Measurements from ENCODE around the gene EXOC6B.
"Not testable (repeated sequence)": the region's sequence is repeated elsewhere in the genome, so short reads cannot be mapped to it uniquely, and the experiment has no call there.

The EXOC6B gene

DNA sequence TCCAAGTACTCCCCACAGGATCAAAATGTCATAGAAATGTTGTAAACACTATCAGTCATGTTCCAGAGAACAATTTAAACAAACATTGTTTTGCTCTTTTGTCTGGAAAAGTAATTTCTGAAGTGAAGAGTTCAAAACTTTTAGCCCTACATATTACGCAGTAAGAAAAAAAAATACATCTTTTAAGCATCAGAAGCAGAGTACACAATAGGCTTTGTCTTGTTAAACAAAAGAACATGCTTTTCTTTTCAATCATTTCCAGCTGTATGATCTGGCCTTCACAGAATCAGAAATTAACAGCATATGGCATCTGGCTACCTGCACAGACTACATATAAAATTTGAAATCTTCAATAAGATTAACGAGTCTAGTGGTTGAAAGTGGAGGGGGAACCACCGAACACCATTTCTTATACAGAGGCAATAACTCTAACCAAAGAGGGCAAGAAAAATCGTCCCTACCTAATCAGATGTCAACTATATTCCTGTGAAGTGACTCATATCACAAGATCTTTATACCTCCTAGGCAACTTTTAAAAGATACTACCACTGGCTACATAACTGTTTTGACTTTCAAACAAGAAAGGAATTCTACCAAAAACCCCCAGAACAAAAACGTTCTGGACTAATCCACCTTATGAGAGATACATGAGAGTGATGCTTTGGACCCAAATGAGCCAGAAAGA, 149.3 kb downstream of the EXOC6B start:
- DNase-seq (ENCODE audit: low read depth), result no peak

DNA sequence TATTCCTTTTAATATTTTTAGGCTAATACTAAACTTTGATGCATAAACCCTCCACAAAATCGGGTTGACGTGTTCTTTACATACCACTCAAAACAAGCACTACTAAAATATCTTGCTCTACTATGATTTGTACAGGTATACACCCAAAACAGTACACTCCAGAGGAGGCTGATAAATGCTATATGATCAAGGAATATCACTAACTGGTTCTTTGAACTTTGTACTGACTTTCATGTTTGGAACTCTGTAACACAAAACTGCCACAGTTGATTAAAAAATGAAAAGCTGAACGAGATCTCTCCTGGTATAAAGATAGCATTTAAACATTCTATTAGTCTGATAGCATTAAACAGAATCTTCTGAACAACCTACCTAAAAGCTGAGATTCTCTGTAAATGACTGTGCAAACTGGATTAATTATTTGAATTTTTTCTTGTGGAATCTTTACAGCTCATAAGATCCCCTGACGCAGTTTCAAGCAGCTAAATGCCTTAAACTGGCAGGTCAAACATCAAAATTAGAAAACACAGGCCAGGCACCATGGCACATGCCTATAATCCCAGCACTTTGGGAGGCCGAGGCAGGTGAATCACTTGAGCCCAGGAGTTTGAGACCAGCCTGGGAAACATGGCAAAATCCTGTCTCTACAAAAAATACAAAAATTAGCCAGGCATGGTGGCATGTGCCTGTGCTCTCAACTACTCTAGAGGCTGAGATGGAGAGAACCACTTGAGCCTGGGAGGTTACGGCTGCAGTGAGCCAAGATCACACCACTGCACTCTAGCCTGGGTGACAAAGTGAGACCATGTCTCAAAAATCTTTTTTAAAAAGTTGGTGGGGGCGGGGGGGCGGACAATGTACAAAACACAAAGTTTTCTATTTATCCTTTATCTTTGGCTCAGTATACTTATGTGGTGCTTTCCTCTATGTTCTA, 150.6 kb downstream of the EXOC6B start:
- no peak for DNase-seq (ENCODE audit: low read depth)

DNA sequence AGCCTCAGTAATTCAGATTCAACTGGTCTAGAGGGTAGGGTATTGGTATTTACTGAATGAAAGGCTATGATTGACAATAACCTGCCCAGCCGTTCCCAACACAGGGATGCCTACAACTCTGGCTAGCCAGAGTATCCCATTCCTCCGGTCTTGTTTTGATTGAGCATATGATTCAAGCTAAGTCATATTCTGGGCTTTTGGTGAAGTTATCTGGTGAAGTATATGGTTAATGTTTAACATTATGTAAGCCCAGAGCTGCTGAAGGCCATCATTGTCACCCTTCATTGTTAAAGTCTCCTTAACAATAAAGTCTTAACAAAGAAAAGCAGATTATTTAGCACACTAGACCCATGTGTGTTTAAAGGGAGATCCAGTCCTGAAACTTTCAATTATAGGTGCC, 152.6 kb downstream of the EXOC6B start:
- no peak for DNase-seq (ENCODE audit: low read depth)

DNA sequence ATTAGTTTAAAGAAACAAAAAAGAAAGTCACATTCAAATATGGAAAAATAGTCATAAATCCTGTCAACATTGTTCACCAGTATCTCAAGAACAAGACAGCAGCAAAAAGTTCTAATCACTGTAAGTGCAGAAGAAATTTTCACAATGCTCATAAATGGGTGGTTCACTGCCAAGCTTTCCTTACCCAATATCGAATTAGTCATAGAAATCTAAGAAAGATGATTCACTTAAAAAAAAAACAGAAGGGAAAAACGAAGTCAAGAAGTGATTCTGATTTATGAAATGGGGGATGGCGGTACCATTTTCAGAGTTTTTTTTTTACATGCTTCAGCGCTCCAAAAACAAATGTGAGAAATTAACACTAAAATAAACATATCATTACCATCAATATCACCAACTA, 156.7 kb downstream of the EXOC6B start:
- no peak for DNase-seq (ENCODE audit: low read depth)

DNA sequence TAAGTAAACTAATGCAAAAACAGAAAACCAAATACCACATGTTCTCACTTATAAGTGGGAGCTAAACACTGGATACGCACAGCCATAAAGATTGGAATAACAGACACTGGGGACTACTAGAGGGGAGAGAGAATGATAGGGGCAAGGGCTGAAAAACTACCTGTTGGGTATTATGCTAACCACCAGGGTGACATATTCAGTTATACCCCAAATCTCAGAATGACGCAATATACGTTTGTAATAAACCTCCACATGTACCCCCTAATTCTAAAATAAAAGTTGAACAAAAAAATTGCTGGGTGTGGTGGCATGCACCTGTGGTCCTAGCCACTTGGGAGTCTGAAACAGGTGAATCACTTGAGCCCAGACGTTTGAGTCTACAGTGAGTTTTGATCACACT, 157.2 kb downstream of the EXOC6B start:
- DNase-seq (ENCODE audit: low read depth), result no peak

DNA sequence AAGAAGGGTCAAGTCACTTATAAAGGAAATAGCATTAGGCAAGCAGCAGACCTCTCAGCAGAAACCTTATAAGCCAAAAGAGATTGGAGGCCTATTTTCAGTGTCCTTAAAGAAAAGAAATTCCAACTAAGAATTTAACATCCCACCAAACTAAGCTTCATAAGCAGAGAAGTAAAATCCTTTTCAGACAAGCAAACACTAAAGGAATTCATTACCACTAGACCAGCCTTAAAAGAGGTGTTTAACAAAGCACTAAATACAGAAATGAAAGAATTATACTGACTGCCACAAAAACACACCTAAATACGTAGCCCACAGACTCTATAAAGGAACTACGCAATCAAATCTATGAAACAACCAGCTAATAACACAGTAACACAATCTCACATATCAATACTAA, 160.4 kb downstream of the EXOC6B start:
- DNase-seq (ENCODE audit: low read depth), result no peak

DNA sequence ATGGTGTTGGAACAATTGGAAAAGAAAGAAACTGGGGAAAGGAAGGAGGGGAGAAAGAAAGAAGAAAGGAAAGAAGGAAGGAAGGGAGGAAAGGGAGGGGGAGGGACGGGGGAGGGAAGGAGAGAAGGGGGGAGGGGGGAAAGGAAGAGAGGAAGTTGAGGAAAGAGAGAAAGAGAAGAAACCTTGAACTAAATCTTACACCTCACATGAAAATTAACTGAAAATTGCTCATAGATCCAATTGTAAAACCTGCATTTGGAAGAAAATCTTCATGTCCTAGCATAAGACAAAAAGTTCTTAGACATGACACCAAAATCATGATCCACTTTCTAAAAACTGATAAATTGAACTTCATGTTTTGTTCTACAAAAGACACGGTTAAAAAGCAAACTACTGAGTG, 163.8 kb downstream of the EXOC6B start:
- DNase-seq (ENCODE audit: low read depth), result no peak

DNA sequence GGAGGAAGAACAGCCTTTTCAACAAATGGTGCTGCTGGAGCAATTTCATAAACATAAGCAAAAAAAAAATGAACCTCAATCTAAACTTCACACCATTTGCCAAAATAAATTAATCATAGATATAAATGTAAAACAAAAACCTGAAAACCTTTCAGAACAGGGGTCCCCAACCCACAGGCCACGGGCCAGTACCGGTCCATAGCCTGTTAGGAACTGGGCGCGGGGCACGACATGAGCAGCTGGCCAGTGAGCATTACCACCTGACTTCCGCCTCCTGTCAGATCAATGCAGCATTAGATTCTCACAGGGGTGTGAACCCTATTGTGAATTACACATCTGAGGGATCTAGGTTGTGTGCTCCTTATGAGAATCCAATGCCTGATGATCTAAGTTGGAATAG, 176.0 kb downstream of the EXOC6B start:
- no peak for DNase-seq (ENCODE audit: low read depth)

DNA sequence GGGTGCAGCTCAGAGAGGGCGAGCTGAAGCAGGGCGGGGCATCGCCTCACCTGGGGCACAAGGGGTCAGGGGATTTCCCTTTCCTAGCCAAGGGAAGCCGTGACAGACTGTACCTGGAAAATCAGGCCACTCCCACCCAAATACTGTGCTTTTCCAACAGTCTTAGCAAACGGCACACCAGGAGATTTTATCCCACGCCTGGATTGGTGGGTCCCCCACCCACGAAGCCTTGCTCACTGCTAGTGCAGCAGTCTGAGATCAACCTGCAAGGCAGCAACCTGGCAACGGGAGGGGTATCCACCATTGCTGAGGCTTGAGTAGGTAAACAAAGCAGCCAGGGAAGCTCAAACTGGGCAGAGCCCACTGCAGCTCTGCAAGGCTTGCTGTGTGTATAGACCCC, 184.6 kb downstream of the EXOC6B start:
- not testable (repeated sequence) for DNase-seq (ENCODE audit: low read depth)

DNA sequence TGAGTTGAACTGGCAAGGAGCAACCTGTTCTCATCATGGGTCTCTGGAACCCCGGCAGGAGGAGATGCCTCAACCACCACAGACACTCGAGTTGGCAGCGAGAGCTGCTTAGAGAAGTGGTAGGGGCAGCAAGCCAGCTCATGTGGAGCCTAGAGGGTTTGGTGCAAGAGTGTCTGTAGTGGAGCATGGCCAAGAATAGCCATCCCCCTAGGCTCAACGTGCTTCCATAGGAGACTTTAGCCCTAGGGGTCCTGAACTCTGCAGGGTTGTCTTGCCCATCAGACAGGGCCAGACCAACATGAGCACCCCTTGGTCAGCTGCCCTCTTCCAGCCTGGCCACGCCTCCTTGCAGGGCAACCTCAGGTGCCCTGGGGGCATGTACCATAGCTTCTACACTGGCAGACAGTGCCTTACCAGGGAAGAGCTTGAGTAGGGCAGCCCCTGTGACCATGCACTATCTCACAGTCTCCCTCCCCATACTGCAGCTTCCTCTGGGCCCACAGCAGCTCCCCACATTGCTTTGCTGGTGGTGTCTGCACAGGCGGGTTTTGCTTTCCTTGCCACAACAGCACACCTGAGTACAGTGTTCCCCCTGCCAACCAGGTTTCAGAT, 187.1 kb downstream of the EXOC6B start:
- no peak for DNase-seq (ENCODE audit: low read depth)

DNA sequence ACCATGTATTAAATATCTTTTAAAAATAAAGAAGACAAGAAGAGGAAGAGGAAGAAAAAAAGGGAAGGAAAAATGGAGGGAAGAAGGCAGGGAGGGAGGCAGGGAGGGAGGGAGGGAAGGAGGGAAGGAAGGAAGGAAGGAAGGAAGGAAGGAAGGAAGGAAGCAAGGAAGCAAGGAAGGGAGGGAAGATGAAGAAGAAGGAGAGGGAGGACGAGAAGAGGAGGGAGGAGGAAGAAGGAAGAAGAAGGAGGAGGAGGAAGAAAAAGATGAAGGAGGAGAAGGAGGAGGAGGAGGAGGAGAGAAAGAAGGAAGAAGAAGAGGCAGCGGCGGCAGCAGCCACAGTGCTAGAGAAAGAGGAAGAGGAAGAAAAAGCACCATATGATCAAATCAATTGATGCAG, 189.6 kb downstream of the EXOC6B start:
- DNase-seq (ENCODE audit: low read depth), result no peak

DNA sequence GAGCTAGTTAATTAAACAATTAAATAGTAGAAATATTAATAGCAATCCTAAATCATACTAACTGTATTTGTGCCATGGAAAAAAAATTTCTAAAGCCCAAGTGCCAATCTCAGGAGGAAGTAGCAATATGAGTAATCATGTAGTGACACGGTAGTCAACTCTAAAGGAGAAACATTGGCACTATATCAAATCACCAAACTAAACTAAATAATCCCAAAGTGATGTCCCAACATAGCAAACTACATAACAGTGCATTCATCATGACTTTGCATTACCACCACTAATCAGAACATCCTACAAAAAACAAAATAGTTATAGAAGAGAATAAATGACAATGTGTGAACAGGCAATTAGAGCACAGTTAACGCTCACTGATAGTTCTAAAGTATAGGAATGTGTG, 195.1 kb downstream of the EXOC6B start:
- DNase-seq (ENCODE audit: low read depth), result no peak

DNA sequence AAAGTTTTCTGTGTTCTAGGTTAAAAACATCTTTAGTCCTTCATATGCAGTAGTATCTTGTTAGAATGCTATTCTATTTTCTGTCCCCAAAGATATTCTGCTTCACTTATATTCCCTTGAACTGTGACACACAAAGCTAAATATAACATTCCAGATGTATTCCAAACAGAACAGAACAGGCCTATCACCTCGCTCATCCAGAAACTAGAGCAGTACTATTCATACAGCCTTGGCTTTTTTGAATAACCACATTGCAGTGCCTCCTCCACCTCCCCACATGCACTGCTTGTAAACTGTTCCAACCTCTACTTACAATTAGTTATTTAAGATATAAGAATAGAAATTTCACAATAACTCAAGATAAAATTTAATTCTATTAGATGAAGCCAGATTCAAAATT, 196.8 kb downstream of the EXOC6B start:
- no peak for DNase-seq (ENCODE audit: low read depth)

DNA sequence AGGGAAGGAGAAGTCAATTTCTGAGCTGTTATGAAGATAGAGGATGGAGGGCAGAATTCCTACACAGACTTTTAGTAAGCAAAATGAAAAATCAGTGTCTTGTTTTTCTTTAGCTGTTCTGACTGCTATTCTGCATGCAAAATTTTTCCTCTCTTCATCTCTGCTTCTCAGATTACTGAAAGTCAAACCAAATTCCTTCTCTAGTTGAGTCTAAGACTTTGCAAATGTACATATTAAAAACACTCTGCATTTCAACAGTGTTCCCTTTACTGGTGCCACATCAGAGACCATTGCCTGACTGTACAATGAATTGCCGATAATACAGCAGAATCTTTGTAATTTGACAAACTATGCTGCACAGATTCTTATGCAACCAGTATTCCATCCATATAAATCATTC, 198.8 kb downstream of the EXOC6B start:
- no peak for DNase-seq (ENCODE audit: low read depth)

DNA sequence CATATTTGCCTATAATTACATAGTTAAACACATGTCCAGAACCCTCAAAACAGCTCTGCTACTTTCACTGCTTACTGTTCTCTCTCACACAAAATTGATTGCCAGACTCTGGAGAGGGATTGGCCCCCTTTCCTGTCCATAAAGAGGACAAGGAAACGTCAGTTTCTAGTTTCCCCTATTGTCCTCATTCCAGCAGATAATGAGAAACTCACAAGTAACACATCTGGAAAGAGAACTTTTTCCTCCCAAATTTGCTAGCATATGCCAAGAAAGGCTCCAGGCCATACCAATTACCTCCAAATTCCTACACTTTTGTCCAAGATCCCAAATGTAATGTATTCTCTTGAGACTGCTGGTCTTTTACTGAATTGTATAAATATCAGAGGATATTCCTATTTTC, 200.5 kb downstream of the EXOC6B start:
- DNase-seq (ENCODE audit: low read depth), result no peak

DNA sequence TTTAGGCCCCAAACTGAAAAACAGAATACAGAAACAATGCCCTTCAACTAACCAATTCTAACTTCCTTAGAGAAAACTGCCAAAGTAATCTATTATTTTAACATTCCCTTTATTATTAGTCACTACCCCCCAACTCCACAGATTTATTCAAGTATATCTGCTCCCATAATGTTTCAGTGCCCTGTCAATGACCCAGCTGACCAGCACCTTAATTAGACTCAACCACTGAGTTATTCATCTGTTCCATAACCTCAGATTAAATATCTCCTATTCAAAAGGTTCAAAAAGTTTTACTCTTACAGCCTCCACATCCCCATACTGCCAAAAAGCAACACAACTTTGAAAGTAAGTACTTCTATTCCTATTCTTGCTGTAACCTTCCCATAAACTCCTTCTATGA, 202.4 kb downstream of the EXOC6B start:
- DNase-seq (ENCODE audit: low read depth), result no peak

DNA sequence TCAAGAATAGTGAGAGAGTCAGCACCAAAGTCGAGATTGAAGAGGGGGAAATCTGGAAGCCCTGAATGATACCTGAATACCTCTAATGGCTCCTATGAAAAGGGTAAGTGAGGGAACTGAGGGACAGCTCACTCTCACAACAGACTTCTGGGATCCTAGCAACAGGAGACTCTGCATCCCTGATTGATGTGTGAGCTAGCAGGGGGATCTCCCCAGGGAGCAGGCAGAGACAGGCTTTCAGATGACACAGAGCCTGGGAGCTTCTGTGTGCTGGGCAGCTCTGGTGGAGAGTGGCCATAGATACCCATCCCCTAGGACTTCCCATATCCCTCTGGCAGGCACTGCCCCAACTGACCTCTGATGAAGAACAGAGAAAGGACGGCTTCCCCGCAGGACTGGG, 206.2 kb downstream of the EXOC6B start:
- no peak for DNase-seq (ENCODE audit: low read depth)

DNA sequence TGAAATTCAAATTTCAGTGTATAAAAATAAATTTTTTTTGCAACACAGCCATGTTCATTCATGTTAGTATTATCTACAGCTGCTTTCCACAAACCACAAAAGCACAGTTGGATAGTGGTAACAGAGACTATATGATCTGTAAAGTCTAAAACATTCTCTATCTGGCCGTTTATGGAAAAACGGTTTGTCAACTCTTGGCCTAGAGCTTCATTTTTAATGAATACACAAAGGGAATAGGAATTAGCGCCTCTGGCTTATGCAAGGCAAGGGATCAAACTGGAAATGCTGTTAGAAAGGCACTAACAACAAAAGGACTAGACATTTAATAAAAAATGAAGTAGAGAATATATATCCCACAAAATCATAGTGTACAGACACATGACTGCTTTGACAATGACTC, 211.9 kb downstream of the EXOC6B start:
- no peak for DNase-seq (ENCODE audit: low read depth)

DNA sequence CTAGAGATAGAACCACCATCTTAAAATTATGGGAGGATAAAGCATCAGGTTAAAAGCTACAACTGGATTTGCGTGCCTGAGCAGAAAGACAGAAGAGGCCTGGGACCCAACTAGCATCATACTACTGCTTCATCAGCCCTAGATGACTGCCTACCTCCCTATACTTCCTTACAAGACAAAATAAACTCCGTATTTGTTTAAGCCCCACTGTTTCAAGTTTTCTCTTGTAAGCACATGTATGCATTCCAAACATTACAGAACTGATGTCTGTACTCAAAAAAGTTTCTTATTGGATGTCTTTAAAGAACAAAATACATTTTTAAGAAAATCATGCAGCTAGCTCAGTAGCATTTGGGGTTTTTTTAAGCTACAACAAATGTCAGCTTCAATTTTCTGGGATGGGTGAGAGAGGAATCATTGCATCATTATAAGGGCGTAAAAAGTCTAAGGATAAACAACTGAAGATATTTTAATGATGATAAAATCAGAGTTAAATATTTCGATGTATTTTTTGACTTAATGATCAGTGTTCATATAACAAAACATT, 213.1 kb downstream of the EXOC6B start:
- DNase-seq (ENCODE audit: low read depth), result no peak

DNA sequence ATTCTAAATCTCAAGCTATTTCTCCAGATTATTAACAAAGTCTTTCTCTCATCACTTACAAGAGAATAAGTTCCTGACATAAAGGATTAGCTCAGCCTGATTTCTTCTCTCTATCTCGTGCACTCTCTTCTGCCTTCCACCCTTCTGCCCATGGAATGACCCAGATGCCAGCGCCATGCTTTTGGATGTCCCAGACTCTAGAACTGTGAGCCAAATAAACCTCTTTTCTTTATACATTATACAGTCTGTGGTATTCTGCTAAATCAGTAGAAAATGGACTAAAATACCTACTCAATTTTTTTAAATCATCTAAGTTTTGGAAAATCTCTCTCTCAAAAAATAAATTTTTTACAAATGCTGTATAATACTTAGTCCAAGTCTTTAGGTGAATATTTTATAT, 218.6 kb downstream of the EXOC6B start:
- no peak for DNase-seq (ENCODE audit: low read depth)

DNA sequence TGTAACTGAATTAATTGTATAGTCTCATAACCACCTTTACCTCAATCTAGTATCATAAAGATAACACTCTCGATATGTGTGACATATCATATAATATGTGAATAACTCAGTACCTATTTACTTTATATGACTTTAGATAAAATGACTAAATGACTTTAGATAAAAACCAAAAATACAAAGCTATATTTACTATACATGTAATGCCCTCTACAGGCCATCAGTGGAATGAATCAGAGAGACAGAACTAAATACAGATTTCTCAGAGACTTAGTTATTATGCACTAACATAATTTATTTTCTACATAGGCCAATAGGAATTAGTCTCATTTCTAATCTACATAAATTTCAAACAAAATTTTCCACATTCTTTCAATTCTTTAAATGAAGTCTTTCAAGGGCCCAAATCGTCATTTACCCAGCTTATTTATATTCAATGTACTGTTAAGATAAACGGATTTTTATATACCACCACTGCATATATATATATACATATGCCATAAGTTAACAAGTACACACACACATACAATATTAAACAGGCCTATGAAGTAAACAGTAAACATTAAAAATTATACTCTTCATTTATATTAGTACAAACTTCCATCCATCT, 219.9 kb downstream of the EXOC6B start:
- no peak for DNase-seq (ENCODE audit: low read depth)

DNA sequence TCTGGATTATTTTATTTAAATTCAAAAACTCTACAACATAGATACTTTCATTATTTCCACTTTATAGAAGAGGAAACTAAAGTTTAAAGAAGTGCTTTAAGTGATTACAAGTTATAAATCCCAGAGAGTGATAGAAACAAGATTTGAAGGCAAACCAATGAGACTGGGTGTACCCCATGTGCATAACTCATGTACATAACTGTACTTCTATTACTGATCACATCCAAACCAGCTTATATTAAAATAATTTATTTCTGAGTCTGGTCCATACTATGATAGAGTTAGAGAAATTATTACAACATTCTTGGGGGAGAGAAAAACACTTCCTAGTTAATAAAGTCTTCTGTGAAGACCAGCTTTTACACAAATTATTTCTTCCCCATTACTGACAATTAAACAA, 221.4 kb downstream of the EXOC6B start:
- DNase-seq (ENCODE audit: low read depth), result no peak
